Choroid plexus epithelial cell (primary cell): ENCODE results near the gene FNIP2.

Source experiments
- DNase-seq: peaks from one replicate; pipeline ENCODE4 v3.0.0-alpha.2; 2010; ENCODE audit warnings: low read depth
- H3K4me3 ChIP-seq: 2 replicates; pipeline ENCODE4 v1.5.1; 2011; ENCODE audit warnings: low read depth, mild to moderate bottlenecking, control low read depth, low read length, moderate library complexity
- TF ChIP-seq, protein P1 (sequence below): conservative IDR thresholded peaks from 2 replicates; pipeline ENCODE4 v1.5.1; 2011; ENCODE audit warnings: low read depth, mild to moderate bottlenecking, control low read depth, inconsistent platforms, low read length, moderate library complexity

The FNIP2 gene

DNA sequence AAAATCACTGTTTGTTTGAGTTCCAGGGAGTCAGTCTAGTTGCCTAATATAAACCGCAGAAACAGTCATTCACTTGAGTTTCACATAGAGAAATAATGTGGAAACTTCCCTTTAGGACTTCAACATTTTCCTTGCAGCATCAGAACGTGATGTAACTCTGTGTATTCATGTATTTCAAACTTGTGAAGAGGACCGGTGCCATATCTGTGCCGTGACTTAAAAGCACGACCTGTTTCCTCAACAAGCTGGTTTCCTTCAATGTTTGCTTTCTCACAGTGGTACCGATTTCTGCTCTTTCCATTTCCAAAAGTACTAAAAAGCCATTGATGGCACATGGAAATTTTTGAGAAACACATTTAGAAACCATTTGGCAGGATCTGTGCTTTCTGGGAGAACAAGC lies 167.4 kb downstream of the FNIP2 start:
- no peak for DNase-seq
- H3K4me3 ChIP-seq: no peak overlapping the region
- TF ChIP-seq, protein P1, sequence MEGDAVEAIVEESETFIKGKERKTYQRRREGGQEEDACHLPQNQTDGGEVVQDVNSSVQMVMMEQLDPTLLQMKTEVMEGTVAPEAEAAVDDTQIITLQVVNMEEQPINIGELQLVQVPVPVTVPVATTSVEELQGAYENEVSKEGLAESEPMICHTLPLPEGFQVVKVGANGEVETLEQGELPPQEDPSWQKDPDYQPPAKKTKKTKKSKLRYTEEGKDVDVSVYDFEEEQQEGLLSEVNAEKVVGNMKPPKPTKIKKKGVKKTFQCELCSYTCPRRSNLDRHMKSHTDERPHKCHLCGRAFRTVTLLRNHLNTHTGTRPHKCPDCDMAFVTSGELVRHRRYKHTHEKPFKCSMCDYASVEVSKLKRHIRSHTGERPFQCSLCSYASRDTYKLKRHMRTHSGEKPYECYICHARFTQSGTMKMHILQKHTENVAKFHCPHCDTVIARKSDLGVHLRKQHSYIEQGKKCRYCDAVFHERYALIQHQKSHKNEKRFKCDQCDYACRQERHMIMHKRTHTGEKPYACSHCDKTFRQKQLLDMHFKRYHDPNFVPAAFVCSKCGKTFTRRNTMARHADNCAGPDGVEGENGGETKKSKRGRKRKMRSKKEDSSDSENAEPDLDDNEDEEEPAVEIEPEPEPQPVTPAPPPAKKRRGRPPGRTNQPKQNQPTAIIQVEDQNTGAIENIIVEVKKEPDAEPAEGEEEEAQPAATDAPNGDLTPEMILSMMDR: no peak

DNA sequence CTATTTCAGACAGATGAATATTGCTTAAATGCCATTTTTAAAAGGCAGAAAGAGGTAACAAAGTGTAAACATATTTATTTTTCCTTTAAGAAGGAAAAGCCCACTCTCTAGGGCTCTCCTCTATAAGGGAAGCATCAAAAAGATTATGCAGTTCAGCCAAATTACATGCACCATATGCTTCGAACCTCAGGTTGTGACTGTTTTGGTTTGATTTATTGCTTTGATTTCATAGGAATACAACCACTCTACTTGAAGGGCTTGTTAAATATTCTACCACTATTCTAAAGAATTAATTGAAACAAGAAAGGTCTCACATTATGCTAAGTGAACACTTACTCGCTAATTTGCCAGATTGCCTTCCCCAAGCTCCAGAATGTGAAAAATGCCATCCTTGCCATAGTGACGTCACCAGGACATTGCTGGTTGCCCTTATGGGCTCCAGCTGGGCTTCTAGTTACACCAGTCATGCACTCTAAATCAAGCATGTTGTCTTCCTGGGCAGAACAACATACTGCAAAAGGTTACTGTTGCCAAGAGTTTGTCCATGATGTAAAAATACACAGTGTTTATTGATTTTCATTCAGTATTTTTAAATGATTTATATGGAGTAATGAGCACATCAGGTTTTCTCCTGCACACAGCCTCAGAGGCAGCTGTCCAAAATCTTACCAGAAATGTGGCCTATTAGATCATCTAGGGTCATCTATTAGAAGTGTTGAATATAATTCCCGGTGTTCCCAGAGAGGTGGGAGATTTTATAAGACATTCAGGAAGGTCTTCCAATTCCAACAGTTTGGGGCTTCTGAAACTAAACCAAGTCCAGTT lies 169.6 kb downstream of the FNIP2 start:
- no peak overlapping the region for H3K4me3 ChIP-seq
- TF ChIP-seq, protein P1: no peak
- DNase-seq: peak; percentile 35

DNA sequence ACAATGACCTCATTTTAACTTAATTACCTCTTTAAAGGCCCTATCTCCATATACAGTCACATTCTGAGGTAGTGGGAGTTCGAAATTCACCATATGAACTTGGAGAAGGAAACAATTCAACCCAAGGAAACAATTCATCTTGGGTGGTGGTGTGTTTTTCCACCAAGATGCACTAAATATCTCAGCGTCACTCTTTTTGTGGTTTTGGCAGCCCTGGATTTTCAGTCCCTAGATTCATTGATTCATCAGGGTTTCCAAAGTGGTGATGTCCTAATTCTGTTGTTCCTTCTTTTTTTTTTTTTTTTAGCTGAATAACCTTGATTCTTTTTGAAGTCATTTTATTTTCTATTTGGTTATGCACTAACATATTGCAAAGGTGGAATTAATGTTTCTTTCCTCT lies 171.4 kb downstream of the FNIP2 start:
- no peak for DNase-seq
- TF ChIP-seq, protein P1: no peak
- H3K4me3 ChIP-seq: no peak overlapping the region

DNA sequence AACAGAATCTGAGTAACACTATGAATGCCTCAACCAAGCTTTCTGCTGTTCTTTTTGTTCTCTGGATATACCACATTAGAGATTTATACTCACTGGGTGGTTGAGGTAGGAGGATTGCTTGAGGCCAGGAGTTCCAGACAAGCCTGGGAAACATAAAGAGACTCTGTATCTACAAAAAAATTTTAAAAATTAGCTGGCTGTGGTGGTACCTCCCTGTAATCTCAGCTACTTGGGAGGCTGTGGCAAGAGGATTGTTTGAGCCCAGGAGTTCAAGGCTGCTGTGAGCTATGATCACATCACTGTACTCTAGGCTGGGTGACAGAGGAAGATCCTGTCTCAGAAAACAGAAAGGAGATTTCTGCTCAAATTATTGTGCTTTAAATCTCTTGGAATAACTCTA lies 172.5 kb downstream of the FNIP2 start:
- TF ChIP-seq, protein P1: no peak
- no peak overlapping the region for H3K4me3 ChIP-seq
- no peak for DNase-seq

DNA sequence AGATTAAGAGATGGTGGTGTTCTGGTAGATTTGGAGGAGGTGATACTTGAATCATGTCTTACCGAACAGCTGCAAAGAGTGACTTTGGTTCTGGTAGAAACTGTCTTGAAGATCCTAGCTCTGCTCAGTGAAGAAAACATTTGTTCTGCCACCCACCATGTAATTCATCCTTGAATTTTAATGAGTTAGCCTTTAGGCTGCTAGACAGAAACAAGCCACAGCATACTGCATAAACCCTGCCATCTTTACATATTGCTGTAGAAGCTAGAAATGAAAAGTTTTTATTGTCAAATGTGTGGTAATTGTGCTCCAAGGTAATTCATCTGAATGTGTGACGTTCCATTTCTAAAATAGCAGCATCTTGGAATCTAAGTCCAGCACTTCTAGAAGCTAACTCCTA lies 173.1 kb downstream of the FNIP2 start:
- H3K4me3 ChIP-seq: no peak overlapping the region
- no peak for DNase-seq
- TF ChIP-seq, protein P1: no peak

DNA sequence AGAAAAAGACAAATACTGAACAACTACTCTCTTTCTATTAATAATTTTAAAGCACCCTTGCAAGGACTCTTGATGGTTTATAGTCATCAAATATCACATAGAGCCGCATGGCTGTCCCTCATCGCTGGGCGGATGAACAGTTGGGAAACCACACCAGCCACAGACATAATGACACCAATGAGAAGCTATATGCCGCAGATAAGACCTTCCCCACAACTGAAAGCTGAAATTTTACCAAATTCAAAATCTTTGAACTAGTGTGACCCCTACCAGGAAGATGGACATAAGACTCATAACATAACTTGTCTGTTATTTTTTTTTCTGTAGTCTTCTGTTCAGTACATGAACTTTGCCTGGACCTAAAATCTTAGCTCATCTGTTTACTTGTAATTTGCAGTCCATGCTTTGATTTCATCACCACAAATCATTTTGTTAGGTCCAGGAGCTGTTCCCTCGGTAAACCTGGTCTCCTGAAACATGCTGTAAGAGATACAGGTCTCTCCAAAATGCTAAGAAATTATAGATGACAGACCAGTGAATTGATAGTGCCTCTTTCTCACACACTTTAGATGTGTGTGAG lies 176.8 kb downstream of the FNIP2 start:
- DNase-seq: peak; percentile 49
- H3K4me3 ChIP-seq: no peak overlapping the region
- TF ChIP-seq, protein P1: no peak

DNA sequence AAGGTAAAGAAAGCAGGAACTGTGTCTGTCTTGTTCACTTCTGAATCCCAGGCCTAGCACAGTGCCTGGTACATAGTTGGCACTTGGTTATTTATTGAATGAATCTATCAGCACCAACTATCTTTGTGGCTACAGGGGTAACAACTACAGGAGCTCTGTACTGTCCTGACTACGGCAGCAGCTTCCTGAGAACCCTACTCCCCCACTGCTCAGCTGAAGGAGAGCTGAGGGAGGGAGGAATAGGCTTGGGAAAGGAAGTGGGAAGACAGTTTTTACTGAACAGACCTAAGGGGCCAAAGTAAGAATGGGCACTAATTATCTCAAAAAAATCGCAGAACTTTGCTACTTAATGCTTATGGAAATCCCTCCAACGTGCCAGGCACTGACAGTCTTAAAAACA lies 178.0 kb downstream of the FNIP2 start:
- TF ChIP-seq, protein P1: no peak
- DNase-seq: no peak
- no peak overlapping the region for H3K4me3 ChIP-seq
